SK-N-SH (cell line): ENCODE results near the gene RAB10. TPM values are rescaled to one million over a fixed set of nuclear protein-coding genes. Genes with fewer than 3 reads are reported as not detected.
"Not testable (repeated sequence)": the region's sequence is repeated elsewhere in the genome, so short reads cannot be mapped to it uniquely, and the experiment has no call there.

Experiments used
- CTCF ChIA-PET: fragments of 300-600, 350-600 bp; formaldehyde crosslinking; extraction: SDS; loops from one replicate; lab custom pipeline; 2021; lab: Yijun Ruan, JAX
- POLR2A ChIA-PET: fragments of 350-600 bp; sonication (Branson Sonifier 250); formaldehyde crosslinking; extraction: SDS; loops from one replicate; lab custom pipeline; 2020; ENCODE audit warnings: antibody characterized with exemption, inconsistent platforms; lab: Yijun Ruan, JAX
- DNase-seq: peaks from one replicate; pipeline ENCODE4 v3.0.0; 2012
- H2AFZ ChIP-seq: fragments of 200-600 bp; sonication (generic); 2 replicates; pipeline ENCODE4 v1.8.1; 2016; ENCODE audit warnings: antibody characterized with exemption, mild to moderate bottlenecking, low read depth
- H3F3A ChIP-seq: fragments of 200-600 bp; sonication (generic); replicated peaks from 2 replicates; pipeline ENCODE3; 2016; ENCODE audit warnings: antibody characterized with exemption, mild to moderate bottlenecking; ENCODE audit not compliant: insufficient read depth
- H3K27ac ChIP-seq, 2 experiments: fragments of 200-500 bp in 1 of 2; fragments of 200-600 bp in 1 of 2; sonication (Bioruptor generic) in 1 of 2; sonication (generic), shearing (Covaris generic) in 1 of 2; 2 replicates each; pipeline versions ENCODE4 v1.5.1 to v1.6.1; 2014 to 2016; ENCODE audit warnings: low read depth in 2 of 2, inconsistent platforms in 1 of 2, low read length in 1 of 2, mild to moderate bottlenecking in 1 of 2, mixed read lengths in 1 of 2
- H3K27me3 ChIP-seq: fragments of 200-600 bp; sonication (generic), shearing (Covaris generic); 2 replicates; pipeline ENCODE4 v1.6.1; 2016; ENCODE audit warnings: mixed run types; ENCODE audit not compliant: insufficient read depth
- H3K36me3 ChIP-seq, 2 experiments: fragments of 200-500 bp in 1 of 2; fragments of 200-600 bp in 1 of 2; sonication (Bioruptor generic) in 1 of 2; sonication (generic) in 1 of 2; replicated peaks in 1 of 2; 2 replicates each; pipeline versions ENCODE3 to v1.5.1; 2014 to 2016; ENCODE audit warnings: low read length in 1 of 2, mild to moderate bottlenecking in 1 of 2; ENCODE audit not compliant: insufficient read depth in 2 of 2, control insufficient read depth in 1 of 2
- H3K4me1 ChIP-seq, 2 experiments: fragments of 200-500 bp in 1 of 2; fragments of 200-600 bp in 1 of 2; sonication (Bioruptor generic) in 1 of 2; sonication (generic), shearing (Covaris generic) in 1 of 2; 2 replicates each; pipeline versions ENCODE4 v1.5.1 to v1.6.1; 2014 to 2016; ENCODE audit warnings: low read depth in 1 of 2, low read length in 1 of 2, mixed run types in 1 of 2; ENCODE audit not compliant: insufficient read depth in 2 of 2, control insufficient read depth in 1 of 2
- H3K4me2 ChIP-seq: fragments of 200-600 bp; sonication (generic), shearing (Covaris generic); 2 replicates; pipeline ENCODE4 v1.6.1; 2017; ENCODE audit warnings: mixed run types
- H3K4me3 ChIP-seq, 2 experiments: fragments of 200-500 bp in 1 of 2; fragments of 200-600 bp in 1 of 2; sonication (Bioruptor generic) in 1 of 2; sonication (generic), shearing (Covaris generic) in 1 of 2; 2 replicates each; pipeline versions ENCODE4 v1.5.1 to v1.8.1; 2014 to 2016; ENCODE audit warnings: low read depth in 2 of 2, inconsistent platforms in 1 of 2, low read length in 1 of 2, mild to moderate bottlenecking in 1 of 2, mixed read lengths in 1 of 2, moderate library complexity in 1 of 2
- H3K79me2 ChIP-seq: fragments of 200-600 bp; sonication (generic); 2 replicates; pipeline ENCODE4 v1.8.1; 2017; ENCODE audit warnings: mild to moderate bottlenecking; ENCODE audit not compliant: insufficient read depth
- H3K9ac ChIP-seq: fragments of 200-600 bp; sonication (generic); 2 replicates; pipeline ENCODE4 v1.6.1; 2017; ENCODE audit warnings: mixed run types
- H3K9me2 ChIP-seq: fragments of 200-600 bp; sonication (generic); 2 replicates; pipeline ENCODE4 v1.6.1; 2017; ENCODE audit warnings: mixed run types
- H3K9me3 ChIP-seq: fragments of 200-600 bp; sonication (generic); 2 replicates; pipeline ENCODE4 v1.6.1; 2017; ENCODE audit warnings: mixed run types, mild to moderate bottlenecking, moderate library complexity
- H4K20me1 ChIP-seq: fragments of 200-600 bp; sonication (generic); 2 replicates; pipeline ENCODE4 v1.6.1; 2017; ENCODE audit warnings: mild to moderate bottlenecking, mixed run types; ENCODE audit not compliant: insufficient read depth
- TCF12 ChIP-seq: IDR thresholded peaks from 2 replicates; pipeline ENCODE4 v1.4.0; 2012
- WGBS: methylation state at CpG from one replicate; pipeline ENCODE4 v1.1.6; 2017; ENCODE audit warnings: low lambda C conversion rate; 5-methylcytosine and 5-hydroxymethylcytosine counted together
- polyA plus RNA-seq, 3 experiments: library from polyadenylated mRNA; depleted of rRNA; stranded (reverse); fragments of >200 nt; gene quantifications; 2 replicates each; pipeline ENCODE4 v1.2.3, GENCODE V29; 2012
- TF ChIP-seq, protein P1 (sequence below): fragments of 200-600 bp; sonication (generic); IDR thresholded peaks from 2 replicates; pipeline ENCODE4 v1.6.1; 2017; ENCODE audit warnings: antibody characterized with exemption, mild to moderate bottlenecking, moderate library complexity
- TF ChIP-seq, protein P2 (sequence below): IDR thresholded peaks from 2 replicates; pipeline ENCODE4 v1.4.0; 2012; ENCODE audit warnings: low read depth, borderline replicate concordance

Gene RAB10
- polyA plus RNA-seq, 1 of the 3 experiments (the other 2 are of a cell fraction): 47.5 TPM

DNA sequence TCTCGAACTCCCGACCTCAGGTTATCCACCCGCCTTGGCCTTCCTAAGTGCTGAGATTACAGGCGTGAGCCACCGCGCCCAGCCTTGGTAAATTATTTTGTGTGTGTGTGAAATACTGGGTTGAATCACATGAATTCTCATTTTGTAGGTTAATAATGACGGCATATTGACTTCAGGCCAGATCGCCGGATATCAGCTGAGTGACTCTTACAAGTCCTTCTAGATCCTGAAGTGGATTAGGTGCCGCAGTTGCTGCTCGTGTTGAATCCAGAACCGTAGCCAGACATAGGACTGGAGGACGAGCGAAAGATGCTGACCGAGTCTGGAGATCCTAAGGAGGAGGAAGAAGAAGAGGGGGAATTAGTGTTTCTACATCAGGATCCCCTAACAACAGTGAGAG, 39.4 kb upstream of the RAB10 start:
- Histone ChIP-seq H3K27ac (no peak overlapping the region), H3K4me1 (peaks cover 0 to 5% of the 10 kb centered on the region in 2 experiments; a peak in 1 of 4 replicates), H3F3A (peaks cover 33% of the 10 kb centered on the region), H3K4me3 (no peak overlapping the region), H3K9ac (no peak overlapping the region), H3K36me3 (no peaks in the 10 kb centered on the region), H2AFZ (no peak overlapping the region), H4K20me1 (no peaks in the 10 kb centered on the region), H3K27me3 (no peaks in the 10 kb centered on the region), H3K9me2 (no peaks in the 10 kb centered on the region), H3K4me2 (no peak overlapping the region), H3K79me2 (no peaks in the 10 kb centered on the region), H3K9me3 (no peaks in the 10 kb centered on the region)
- DNase-seq: no peak
- WGBS: 92% methylated on average over 15 of the region's 15 CpGs
- ChIA-PET CTCF (interaction anchor here (0.8 to 1.5 kb wide), 4 partner anchors 9 to 151 kb away, joined by 3 read pairs; no protein-coding TSS in a partner anchor), POLR2A (no interaction called here)
- TF ChIP-seq, protein P1, sequence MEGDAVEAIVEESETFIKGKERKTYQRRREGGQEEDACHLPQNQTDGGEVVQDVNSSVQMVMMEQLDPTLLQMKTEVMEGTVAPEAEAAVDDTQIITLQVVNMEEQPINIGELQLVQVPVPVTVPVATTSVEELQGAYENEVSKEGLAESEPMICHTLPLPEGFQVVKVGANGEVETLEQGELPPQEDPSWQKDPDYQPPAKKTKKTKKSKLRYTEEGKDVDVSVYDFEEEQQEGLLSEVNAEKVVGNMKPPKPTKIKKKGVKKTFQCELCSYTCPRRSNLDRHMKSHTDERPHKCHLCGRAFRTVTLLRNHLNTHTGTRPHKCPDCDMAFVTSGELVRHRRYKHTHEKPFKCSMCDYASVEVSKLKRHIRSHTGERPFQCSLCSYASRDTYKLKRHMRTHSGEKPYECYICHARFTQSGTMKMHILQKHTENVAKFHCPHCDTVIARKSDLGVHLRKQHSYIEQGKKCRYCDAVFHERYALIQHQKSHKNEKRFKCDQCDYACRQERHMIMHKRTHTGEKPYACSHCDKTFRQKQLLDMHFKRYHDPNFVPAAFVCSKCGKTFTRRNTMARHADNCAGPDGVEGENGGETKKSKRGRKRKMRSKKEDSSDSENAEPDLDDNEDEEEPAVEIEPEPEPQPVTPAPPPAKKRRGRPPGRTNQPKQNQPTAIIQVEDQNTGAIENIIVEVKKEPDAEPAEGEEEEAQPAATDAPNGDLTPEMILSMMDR: no peak

DNA sequence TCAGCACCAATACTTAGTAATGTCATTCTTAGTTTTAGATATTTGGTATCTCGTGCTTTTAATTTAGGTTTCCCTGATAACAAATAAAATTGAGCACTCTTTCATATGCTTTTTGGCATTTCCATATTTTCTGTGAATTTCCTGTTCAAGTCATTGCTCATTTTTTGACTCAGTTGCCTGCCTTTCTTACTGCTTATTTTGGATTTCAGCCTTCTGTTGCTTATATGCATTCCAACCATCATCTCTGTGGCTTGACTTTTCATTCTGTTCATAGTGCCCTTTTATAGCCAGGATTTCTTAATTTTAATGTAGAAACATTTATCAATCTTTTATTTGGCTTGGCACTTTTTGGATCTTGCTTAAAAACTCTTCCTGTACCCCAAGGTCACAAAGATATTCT, 37.0 kb upstream of the RAB10 start:
- H3K4me3 ChIP-seq: no peak overlapping the region
- ChIA-PET CTCF (no interaction called here), POLR2A (no interaction called here)
- no peaks in the 10 kb centered on the region for H3K9me2 ChIP-seq
- H3K36me3 ChIP-seq: no peaks in the 10 kb centered on the region
- TF ChIP-seq, protein P2, sequence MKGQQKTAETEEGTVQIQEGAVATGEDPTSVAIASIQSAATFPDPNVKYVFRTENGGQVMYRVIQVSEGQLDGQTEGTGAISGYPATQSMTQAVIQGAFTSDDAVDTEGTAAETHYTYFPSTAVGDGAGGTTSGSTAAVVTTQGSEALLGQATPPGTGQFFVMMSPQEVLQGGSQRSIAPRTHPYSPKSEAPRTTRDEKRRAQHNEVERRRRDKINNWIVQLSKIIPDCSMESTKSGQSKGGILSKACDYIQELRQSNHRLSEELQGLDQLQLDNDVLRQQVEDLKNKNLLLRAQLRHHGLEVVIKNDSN: no peak
- TF ChIP-seq TCF12: no peak
- 90% methylated on average over 1 of the region's 1 CpG for WGBS
- H3K9me3 ChIP-seq: no peaks in the 10 kb centered on the region
- DNase-seq: no peak
- H3K27ac ChIP-seq: no peak overlapping the region
- H3K4me1 ChIP-seq: peaks cover 3 to 19% of the 10 kb centered on the region in 2 experiments; a peak in 3 of 4 replicates
- H3K27me3 ChIP-seq: no peaks in the 10 kb centered on the region
- H3K79me2 ChIP-seq: no peaks in the 10 kb centered on the region
- H2AFZ ChIP-seq: no peak overlapping the region
- no peak overlapping the region for H3K9ac ChIP-seq
- H4K20me1 ChIP-seq: no peaks in the 10 kb centered on the region
- no peak overlapping the region for H3K4me2 ChIP-seq
- H3F3A ChIP-seq: peaks cover 33% of the 10 kb centered on the region

DNA sequence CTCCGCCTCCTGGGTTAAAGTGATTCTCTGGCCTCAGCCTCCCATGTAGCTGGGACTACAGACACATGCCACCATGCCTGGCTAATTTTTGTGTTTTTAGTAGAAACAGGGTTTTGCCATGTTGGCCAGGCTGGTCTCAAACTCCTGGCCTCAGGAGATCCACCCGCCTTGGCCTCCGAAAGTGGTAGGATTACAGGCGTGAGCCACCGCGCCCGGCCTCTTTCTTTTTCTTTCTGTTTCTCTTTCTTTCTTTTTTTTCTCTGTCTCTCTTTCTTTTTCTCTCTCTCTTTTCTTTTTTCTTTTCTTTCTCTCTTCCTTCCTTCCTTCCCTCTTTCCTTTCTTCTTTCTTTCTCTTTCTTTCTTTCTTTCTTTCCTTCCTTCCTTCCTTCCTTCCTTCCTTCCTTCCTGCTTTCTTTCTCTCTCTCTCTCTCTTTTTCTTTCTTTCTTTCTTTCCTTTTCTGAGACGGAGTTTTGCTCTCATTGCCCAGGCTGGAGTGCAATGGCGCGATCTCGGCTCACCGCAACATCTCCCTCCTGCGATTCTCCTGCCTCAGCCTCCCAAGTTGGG, 35.0 kb upstream of the RAB10 start:
- POLR2A ChIA-PET, H3K9me2 ChIP-seq, H3K9ac ChIP-seq, H3K9me3 ChIP-seq, H3K27me3 ChIP-seq, DNase-seq, H3K79me2 ChIP-seq, H4K20me1 ChIP-seq, H3K36me3 ChIP-seq, H3K27ac ChIP-seq, H3K4me3 ChIP-seq, H3K4me2 ChIP-seq: not testable (repeated sequence)
- peaks cover 6 to 21% of the 10 kb centered on the region in 2 experiments; a peak in 3 of 4 replicates for H3K4me1 ChIP-seq
- CTCF ChIA-PET: interaction anchor here (2.3 kb wide), 1 partner anchor 7 kb away, joined by 13 read pairs; no protein-coding TSS in a partner anchor
- WGBS: 97% methylated on average over 13 of the region's 13 CpGs
- H3F3A ChIP-seq: peaks cover 33% of the 10 kb centered on the region
- H2AFZ ChIP-seq: peak overlapping the region; percentile 69; the same call in 1 of the 2 replicates

DNA sequence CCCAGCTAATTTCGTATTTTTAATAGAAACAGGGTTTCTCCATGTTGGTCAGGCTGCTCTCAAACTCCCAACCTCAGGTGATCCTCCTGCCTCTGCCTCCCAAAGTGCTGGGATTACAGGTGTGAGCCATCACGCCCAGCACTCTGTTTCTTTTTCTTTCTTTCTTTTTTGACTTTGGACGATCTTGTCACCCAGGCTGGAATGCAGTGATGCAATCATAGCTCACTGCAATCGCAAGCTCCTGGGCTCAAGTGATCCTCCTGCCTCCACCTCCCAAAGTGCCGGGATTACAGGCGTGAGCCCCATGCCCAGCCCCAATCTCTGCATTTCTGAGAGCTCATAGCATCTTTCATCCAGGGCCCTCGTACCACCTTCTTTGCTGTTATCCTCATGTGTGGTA, 34.5 kb upstream of the RAB10 start:
- H3K27ac ChIP-seq, H3K4me2 ChIP-seq, POLR2A ChIA-PET, H3K4me3 ChIP-seq, H3K9ac ChIP-seq, H3K9me3 ChIP-seq, H3K27me3 ChIP-seq, DNase-seq, H2AFZ ChIP-seq, H3K36me3 ChIP-seq, H3K9me2 ChIP-seq, H3K79me2 ChIP-seq, H4K20me1 ChIP-seq: not testable (repeated sequence)
- CTCF ChIA-PET: interaction anchor here (1.5 to 2.3 kb wide), 2 partner anchors 8 to 13 kb away, joined by 4 to 13 read pairs; no protein-coding TSS in a partner anchor
- Histone ChIP-seq H3F3A (peaks cover 33% of the 10 kb centered on the region), H3K4me1 (peaks cover 6 to 21% of the 10 kb centered on the region in 2 experiments; a peak in 3 of 4 replicates)
- WGBS: 89% methylated on average over 7 of the region's 7 CpGs
